Measurements from ENCODE around the gene C3orf80.
"Not testable (repeated sequence)": the region's sequence is repeated elsewhere in the genome, so short reads cannot be mapped to it uniquely, and the experiment has no call there.

GRCh38 chr3:160240719-160241118 is 15.5 kb downstream of the C3orf80 start:
- TF ChIP-seq EZH2 (IDR thresholded peaks at IDR 0.05; ENCODE audit: borderline replicate concordance, low read depth, low read length, severe bottlenecking); CTCF (IDR thresholded peaks at IDR 0.05; ENCODE audit: borderline replicate concordance, extremely low read depth, low read length, poor library complexity, severe bottlenecking): not testable (repeated sequence)
